HG02885 (cell line): ENCODE measurements around the gene ADAMTS17.

Experiments used
- ATAC-seq: cut with Tn5 transposase; IDR thresholded peaks from one replicate; pipeline ENCODE4 v1.9.1; 2021; ENCODE audit warnings: mild to moderate bottlenecking; ENCODE audit not compliant: unreplicated experiment, poor library complexity

Gene ADAMTS17

DNA sequence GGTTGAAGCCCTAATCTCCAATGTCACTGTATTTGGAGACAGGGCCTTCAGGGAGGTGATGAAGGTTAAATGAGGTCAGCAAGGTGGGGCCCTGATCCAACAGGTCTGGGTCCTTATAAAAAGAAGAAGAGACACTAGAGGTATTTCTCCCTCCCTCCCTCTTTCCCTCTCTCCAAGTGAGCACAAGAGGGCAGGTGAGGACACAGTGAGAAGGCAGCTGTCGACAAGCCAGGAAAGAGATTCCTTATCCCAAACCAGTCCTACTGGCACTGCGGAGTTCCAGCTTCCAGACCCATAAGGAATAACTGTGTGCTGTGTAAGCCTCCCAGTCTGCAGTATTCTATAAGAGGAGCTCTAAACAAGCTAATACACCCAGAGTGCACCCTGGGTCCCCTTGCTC is 134.7 kb downstream of the ADAMTS17 start:
- no peak for ATAC-seq

DNA sequence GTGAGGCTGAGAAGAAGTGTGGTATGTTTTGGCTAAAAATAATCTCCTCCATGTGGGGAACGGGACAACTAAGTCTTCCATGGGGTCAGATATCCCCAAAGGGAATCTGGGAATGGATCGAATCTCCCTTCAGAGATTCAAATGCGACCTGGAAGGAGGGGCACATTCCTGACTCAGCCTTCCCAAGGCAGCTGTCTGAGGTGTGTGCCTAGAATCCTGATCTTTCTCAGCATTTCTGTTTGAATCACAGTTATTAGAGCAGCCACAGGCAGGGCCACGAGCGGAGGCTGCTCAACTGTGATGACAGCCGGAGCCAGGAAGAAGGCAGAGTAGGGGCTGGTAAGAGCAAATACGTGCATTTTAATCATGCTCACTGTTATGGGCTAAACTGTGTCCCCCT is 135.1 kb downstream of the ADAMTS17 start:
- no peak for ATAC-seq

DNA sequence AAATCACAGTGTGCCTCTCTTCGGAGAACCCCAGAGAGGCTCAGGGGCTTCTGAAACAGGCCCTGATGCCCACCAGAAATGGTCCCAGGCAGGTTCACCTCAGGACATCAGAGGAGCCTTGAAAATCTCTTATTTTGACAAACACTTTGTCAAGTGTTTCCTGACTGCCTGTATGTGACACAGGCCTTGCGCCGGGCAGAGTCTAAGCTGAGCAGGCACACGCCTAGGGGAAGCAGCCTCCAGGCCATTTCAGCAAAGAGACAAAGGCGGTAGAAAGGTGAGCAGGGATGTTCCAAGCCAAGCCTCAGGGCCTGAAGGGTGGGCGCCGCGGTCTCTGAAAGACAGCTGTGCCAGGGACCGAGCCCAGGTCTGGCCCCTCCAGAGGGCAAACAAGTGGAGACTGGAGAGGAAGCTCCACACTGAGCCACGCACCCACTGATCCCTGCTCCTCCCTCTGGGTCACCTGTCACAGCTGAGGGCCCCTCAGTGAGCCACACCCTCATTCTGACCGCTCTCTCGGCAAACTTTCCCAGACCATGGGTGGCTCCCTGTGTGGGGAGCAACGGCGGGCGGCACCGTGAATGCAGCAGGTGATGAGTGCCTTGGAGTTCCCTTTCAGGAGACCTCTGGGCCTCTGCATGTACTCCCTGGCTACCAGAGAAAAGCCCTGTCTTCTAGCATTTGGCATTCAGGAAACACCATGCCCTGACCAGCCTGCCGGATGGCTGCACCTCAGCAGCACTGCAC is 136.1 kb downstream of the ADAMTS17 start:
- no peak for ATAC-seq

DNA sequence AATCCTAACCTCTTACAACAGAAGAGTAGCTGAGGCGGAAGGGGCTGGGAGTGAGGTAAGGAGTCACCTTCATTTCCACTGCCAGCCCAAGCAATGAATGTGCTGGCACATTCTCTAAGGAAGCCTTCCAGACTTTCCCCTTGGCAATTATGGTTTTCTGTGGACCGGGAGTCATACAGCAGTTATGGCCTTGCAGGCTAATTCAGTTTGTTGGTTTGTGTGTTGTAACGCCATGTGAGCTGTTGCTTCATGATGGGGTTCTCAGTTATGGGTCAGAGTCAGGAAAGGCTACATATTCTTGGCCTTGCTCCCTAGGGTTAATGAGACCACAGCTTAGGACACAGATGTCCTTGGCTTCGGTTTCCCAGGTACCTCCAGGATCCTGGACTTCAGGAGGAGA is 137.0 kb downstream of the ADAMTS17 start:
- ATAC-seq = no peak

DNA sequence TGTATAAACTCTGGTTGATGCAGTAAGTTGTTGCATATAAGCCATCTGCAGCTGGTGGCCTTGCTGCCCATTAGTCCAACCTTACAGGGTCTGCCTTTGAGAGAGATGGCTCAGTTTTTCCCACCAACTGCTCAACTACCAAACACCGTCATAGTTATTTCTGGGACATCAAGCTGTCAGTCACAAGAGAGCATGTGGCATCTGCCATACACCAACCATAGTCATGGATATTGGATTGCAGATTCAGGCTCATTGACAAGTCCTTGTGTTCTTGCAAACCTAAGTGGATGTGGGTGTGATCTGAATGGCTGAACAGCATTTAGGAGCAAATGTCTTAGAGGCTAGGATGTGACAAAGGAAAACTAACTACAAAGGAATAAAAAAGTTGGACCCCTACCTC is 137.6 kb downstream of the ADAMTS17 start:
- no peak for ATAC-seq

DNA sequence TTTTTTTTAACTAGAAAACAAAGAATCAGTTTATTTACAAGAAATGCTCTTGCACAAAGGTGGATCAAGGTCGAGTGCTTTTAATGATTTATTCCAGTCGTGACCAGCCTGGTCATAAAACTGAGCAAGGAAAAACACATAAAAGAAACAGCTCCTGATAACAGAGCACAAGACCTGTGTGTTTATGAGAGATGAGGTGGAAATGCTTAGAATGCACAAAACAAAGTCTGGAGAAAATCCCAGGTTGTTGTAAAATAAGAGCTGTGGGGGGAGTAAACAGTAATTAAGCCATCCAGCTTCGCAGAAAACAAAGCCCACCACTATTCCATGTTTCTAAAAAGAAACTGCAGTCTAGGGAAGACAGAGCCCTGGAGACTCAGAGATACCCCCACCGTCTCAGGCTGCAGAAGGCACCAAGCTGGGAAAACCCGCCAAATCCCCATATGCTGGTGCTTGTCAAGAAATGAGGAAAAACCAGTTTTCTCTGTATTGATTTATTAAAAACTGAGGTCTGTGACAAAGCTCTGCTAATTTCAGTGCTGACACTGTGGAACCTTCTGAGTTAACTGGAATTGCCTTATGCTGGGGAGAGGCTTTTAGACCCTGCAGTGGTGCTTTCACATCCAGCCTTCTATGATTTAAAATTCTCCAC is 139.3 kb downstream of the ADAMTS17 start:
- no peak for ATAC-seq

DNA sequence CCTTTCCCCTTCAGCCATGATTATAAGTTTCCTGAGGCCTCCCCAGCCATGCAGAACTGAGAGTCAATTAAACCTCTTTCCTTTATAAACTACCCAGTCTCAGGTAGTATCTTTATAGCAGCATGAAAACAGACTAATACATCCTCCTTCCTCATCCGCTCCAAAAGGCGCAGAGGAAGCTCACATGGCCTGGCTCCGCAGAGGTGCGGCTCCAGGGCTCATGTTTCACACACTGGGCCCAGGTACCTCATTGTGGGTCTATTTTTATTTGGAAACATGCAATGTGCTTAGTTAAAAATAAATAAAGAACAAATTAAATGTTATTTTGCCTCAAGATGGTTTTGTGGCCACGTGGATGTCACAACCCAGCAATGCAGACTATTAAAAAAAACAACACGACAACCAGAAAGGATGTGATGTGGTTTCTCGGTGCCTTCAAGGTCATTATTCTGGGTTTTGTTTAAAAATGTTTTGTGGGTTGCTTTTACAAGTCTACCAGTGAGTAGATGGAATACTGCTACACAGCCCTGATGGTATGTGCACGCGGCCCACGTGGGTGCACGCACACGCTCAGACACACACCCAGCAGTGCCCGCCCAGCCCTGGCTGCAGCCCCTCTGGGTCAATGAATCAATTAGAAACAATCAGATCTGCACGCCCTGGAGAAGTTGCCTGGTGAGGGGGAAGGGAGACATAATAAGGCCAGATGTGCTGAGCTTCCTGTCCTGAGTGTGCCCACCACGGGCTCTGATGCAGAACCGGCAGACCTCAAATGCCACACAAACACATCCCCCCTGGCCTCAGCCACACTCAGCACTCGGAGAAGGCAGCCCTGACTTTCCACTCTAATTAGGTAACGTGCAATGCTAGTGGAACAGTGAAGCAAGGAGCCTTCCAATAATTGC is 140.1 kb downstream of the ADAMTS17 start:
- no peak for ATAC-seq

DNA sequence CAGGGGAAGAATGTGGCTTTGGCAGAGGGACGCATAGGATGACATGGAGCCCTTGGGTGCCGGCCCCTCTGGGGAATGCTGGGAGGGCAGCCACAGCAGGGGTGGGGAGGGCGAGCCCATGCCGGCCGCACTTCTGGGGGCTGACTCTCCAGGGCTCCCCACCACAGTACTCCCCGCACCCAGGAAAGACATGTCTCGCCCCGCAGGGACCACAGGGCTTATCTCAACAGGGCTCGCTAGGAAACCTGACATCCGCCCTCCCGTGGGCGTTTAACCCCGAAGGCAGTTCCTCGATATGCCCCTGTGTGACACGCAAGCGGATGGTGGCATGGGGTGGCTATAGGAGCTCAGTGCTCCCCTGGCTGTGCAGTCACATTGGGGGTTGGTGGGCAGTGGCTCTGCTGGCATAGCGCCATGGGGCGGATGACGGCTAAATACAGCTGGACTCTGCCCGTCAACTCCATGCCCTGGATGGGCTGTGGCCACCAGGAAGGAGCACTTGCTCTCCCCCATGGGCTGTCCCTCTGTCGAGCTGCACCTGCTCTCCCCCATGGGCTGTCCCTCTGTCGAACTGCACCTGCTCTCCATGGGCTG is 141.4 kb downstream of the ADAMTS17 start:
- no peak for ATAC-seq

DNA sequence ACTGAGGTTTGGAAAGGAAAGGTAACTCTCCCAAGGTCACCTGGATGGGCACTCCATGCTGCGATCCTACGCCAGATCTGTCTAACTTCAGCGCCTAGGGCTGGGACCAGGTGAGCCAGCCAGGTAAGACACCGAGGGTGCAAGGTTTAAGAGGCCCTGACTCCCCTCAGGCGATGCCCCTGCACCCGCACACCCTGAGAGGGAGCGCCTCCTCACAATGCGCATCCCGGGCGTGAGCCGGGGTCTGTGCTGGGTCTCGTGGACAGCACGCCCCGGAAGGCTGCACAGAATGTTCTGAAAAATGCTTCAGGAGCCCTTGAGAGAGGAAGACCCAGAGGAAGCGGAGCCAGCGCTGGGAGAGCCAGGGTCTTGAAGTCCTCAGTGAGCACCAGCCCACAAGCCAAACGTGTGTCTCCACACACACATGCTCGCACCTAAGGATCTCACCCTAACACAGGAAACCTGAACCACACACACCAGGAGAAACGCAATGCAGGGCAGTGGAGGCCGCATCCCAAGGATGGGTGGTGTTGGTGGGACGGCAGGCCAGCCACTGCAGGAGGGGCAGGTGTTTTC is 142.0 kb downstream of the ADAMTS17 start:
- ATAC-seq = no peak

DNA sequence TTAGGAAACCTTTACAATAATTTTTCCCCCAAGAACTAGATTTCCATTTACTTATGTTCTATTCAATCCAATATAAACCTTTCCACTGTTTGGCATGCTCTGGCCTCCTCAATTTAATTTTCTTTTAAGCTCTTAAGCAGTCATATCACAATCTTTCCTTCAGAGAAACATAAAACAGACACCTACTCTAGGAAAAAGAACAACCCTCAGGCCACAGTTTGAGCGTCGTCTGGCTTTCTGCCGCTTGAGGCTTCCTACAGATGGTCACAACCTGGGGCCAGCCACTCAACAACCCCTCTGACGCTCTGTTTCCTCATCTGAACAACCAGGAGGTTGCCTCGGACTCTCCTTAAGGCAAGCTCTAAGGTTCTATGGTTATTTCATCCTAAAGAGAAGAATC is 143.3 kb downstream of the ADAMTS17 start:
- ATAC-seq = no peak

DNA sequence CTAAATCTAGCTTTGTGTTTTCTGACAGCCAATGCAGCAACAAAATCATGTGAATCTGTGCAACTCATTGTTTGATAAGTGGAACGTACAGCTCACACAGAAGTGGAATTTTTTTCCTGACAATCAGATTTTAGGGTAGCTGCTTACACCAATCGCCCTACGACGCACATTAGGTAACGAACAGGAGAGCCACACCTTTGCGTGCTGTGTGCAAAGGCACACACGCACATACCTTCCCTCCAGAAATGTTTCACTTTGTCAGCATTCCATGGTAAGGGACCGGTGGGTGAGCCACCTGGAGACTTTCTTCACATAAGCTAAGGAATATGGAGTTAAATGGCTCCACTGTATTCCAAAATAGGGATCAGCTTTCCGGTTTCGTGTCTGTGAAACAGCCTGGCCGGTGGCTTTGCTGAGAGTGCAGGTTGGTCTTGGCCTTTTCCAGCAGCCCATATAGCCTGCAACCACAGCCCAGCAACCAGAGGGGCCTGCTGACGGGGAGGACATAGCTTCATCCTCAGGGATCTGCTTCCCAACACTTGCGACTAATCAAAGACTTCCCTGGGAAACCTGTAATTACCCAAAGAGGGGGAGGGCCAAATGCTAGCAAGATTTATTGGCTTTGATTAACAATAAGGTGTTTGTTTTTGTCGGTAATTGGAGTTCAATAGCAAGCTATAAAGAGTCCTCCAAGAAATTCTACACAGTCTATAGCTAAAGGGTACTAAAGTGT is 145.3 kb downstream of the ADAMTS17 start:
- no peak for ATAC-seq

DNA sequence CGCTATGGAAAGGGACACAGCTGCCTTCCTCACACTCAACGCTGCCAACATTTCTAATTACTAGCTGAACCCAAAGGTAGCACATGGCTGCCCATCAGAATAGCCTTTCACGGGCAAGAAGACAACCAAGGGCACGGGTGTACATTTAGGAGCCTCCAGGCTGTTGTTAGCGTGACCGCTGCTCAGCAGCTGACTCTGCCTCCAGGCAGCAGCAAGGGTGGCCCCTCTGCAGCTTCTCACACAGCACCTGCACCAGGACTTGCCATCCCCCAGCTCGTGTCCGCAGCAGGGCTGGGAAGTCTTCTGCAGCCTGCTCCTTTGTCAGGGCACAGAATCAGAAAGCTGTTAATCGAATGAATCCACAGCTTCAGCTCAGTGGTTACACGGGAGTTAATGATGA is 146.8 kb downstream of the ADAMTS17 start:
- ATAC-seq = no peak

DNA sequence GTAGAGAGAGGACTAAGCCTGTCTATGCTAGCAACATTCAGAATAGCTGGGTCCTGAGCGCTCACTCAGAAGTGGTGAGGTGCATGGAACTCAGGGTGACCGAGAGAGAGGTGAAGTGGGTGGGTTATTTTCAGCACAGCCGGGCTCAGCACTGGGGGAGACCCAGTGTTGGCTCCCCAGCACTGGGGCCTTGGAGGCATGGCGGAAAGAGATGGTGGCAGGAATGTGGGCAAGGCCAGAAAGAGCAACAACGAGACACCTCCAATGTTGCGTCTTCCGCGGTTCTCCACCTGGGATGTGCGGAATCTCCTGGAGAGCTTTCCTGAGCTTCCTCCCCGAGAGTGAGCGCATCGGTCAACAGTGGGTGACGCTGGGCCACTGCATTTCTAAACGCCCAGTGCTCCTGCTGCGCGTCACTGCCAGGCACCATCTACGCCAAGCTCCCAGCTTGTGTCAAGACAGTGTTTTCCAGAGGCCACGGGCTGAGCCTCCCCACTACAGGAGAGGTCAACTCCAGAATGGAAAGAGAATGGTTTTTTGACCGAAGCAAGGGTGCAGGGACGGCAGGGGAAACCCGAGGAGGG is 148.4 kb downstream of the ADAMTS17 start:
- ATAC-seq = no peak

DNA sequence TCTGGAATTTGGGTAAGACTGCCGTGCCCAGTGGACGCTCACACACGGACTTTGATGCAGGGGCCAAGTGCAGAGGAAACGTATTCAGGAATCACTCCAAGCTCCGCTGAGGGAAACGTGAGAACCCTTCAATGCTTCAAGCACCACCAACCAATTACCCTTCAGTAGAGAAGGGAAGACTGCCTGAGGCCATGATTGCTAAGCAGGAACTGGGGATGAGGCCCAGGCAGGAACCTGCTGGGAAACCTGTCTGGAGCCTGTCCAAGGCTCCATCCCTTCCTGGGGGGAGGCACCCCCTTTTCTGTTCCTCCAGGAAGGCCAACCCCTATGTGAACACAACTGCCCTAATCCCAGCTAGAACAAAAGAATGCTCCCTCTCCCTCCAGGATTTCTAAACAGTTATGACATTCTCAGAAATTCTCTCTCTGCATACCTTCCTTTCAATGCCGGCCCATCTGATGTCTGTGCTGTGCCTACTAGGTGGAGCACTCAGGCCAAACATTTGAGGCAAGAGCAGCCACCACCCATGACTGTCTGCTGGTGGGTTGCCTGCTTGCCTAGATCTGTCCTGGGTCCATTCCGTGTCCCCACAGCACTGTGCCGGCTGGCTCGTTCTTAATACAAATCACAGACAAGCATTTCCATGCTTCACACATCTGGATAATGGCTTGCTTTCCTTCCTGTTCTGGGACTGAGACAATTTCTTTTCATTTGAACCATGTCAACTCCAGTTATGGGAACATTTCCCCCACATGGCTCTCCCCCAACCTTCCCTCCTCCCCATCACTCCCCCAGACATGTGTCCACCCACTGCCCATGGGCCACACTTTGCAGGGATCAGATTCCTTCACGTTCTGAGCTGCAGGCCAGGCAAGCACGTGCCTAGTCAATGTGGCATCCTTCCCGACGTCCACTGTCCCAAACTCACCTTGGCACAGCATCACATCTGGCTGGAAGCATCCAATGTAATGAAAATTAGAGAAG is 149.4 kb downstream of the ADAMTS17 start:
- no peak for ATAC-seq

DNA sequence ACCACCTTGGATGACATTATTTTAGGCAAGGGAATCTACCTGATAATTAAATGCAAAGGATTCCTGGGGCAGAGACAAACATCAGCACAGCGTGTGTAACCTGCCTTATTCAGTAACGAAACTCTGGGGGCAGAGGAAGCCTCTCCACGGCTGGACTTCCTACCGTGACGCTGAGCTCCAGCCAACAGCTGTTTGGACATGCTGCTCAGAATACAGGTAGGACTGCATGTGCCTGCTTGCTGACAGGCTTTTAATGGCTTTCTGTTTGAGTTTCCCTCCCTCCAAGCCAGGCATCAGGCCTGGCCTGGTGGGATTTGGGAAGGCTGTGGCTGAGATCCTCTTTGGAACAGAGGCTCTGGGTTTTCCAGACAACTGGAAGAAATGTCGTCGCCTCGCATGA is 150.6 kb downstream of the ADAMTS17 start:
- ATAC-seq = no peak

DNA sequence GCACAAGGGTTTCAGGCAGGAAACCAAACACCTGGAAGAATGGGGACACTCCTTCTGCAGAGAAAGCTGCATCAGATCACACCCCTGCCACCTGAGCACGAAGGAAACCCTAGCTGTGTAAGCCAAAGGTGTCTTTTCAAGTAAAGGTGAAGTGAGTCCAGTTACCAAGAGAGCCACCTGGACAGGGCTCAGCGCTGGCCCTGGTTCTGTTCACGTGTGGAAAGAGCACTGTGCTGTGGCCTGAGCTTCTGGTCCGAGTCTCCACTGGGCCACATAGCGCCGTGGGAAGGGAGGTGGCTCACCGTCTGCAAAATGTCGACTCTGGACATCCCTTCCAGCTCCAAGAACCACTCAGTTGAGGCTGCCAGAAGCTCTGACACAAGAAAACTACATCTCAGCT is 151.1 kb downstream of the ADAMTS17 start:
- no peak for ATAC-seq

DNA sequence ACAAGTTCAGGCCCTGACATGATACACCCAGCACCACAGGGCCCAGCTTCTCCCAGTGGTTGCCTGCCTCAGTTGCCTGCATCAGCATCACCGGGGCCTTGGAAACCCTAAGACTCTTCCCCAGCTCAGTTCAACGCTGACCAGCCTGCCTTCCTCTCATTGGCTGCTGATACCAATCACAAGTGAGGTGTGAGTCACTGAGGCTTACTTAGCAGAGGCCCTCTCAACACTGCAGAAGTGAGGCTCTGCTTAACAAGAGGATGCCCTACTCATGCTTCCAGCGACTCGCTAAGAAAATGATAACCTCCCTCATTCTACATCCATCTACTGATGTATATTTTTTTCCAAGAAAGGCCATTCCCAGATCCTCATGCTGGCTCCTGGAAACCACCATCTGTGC is 151.9 kb downstream of the ADAMTS17 start:
- ATAC-seq = no peak

DNA sequence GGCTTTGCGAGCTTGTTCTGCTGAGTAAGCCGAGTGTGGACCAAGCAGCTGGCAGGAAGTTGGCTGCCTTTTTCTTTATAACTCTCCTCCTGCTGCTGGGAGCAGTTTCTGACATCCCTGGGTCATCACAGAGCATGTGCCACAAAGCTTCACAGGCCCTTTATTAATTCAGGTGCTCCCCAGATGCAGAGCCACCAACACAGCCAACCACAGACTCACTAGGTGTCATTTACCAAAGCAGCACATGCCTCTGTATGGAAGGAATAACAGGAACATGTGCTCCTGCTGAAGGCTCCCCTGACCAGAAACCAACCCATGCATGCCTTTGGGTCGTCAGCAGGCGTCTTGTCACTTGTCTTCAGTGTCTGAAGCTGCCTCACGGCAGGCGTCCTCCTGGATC is 152.5 kb downstream of the ADAMTS17 start:
- ATAC-seq = no peak
